Esophagus muscularis mucosa (tissue), 4 donors: Measurements from ENCODE around the gene CLEC9A. TPM values are rescaled to one million over a fixed set of nuclear protein-coding genes. Genes with fewer than 3 reads are reported as not detected.

Source experiments
- DNase-seq: peaks from one replicate; pipeline ENCODE4 v3.0.0-alpha.2; 2017; ENCODE audit errors: extremely low spot score
- H3K27ac ChIP-seq, 4 donors: fragments of 200-600 bp; sonication (generic); replicated peaks in 1 of 4; 1 replicate in 3 of 4; 2 replicates in 1 of 4; pipeline ENCODE4 v1.5.1; 2016 to 2019; ENCODE audit warnings: mild to moderate bottlenecking in 1 of 4
- H3K27me3 ChIP-seq, 4 donors: fragments of 200-600 bp; sonication (generic); one replicate each; pipeline versions ENCODE4 v1.5.1 to v1.6.0; 2016 to 2019
- H3K36me3 ChIP-seq, 4 donors: fragments of 200-600 bp; sonication (generic); one replicate each; pipeline ENCODE4 v1.5.1; 2016 to 2019
- H3K4me1 ChIP-seq, 4 donors: fragments of 200-600 bp; sonication (generic); one replicate each; pipeline ENCODE4 v1.5.1; 2016 to 2019
- H3K4me3 ChIP-seq, 4 donors: fragments of 200-600 bp; sonication (generic); 1 replicate in 2 of 4; 2 replicates in 2 of 4; pipeline ENCODE4 v1.5.1; 2016 to 2019; ENCODE audit warnings: mild to moderate bottlenecking in 4 of 4, moderate library complexity in 1 of 4
- H3K9me3 ChIP-seq, 4 donors: fragments of 200-600 bp; sonication (generic); 1 replicate in 3 of 4; 2 replicates in 1 of 4; pipeline ENCODE4 v1.5.1; 2016 to 2019
- EP300 ChIP-seq: sonication (generic); formaldehyde crosslinking; IDR thresholded peaks from one replicate; pipeline ENCODE4 v1.6.1; 2017; ENCODE audit warnings: antibody characterized with exemption
- POLR2A ChIP-seq: fragments of 450-650 bp; IDR thresholded peaks from one replicate; pipeline ENCODE4 v1.6.1; 2017; ENCODE audit warnings: antibody characterized with exemption, moderate library complexity, mild to moderate bottlenecking, low read depth
- POLR2AphosphoS5 ChIP-seq, 2 donors: sonication (generic); formaldehyde crosslinking; IDR thresholded peaks; one replicate each; pipeline ENCODE4 v1.6.1; 2017; ENCODE audit warnings: antibody characterized with exemption in 2 of 2
- WGBS: methylation state at CpG from one replicate; pipeline ENCODE4 v1.1.5; 2018; 5-methylcytosine and 5-hydroxymethylcytosine counted together
- intact Hi-C: fragments of 100-400 bp; cut with DNase I; formaldehyde crosslinking; loops from one replicate; pipeline ENCODE4 v1.15.1; 2023
- total RNA-seq, 4 donors: library from RNA; depleted of rRNA; stranded (reverse); fragments of >200 nt; gene quantifications; one replicate each; pipeline versions ENCODE4 v1.1.0 to v1.2.1, GENCODE V29; 2016
- TF ChIP-seq, protein P1 (sequence below), 3 experiments: fragments of 200-600 bp in 2 of 3; fragments of 450-650 bp in 1 of 3; sonication (generic) in 2 of 3; IDR thresholded peaks; one replicate each; pipeline ENCODE4 v1.5.1; 2017 to 2019; ENCODE audit warnings: antibody characterized with exemption in 3 of 3, mild to moderate bottlenecking in 2 of 3, moderate library complexity in 1 of 3

The CLEC9A gene
- under 1 TPM in 1 of 4 donors, not detected in 3; 0.17 TPM for total RNA-seq

GRCh38 chr12:10030446-10030845 lies at the start of gene CLEC9A:
Gene CLEC9A (plus strand): TSS chr12:10030682. CDS start chr12:10052688, 22,006 bp downstream.
- no peak within 1 kb of the TSS for H3K27ac ChIP-seq
- intact Hi-C loops = no loop called here
- H3K36me3 ChIP-seq = no peaks in the 10 kb centered on the region
- TF ChIP-seq POLR2AphosphoS5 (IDR thresholded peaks at IDR 0.05) (no peak), POLR2A (no peak), EP300 (no peak)
- TF ChIP-seq, protein P1, sequence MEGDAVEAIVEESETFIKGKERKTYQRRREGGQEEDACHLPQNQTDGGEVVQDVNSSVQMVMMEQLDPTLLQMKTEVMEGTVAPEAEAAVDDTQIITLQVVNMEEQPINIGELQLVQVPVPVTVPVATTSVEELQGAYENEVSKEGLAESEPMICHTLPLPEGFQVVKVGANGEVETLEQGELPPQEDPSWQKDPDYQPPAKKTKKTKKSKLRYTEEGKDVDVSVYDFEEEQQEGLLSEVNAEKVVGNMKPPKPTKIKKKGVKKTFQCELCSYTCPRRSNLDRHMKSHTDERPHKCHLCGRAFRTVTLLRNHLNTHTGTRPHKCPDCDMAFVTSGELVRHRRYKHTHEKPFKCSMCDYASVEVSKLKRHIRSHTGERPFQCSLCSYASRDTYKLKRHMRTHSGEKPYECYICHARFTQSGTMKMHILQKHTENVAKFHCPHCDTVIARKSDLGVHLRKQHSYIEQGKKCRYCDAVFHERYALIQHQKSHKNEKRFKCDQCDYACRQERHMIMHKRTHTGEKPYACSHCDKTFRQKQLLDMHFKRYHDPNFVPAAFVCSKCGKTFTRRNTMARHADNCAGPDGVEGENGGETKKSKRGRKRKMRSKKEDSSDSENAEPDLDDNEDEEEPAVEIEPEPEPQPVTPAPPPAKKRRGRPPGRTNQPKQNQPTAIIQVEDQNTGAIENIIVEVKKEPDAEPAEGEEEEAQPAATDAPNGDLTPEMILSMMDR (IDR thresholded peaks at IDR 0.05) = no peak
- H3K4me1 ChIP-seq = peaks cover 0 to 3% (median 0%) of the 10 kb centered on the region in 4 donors
- no peak within 1 kb of the TSS for H3K4me3 ChIP-seq
- 96% methylated on average over 12 of the region's 14 CpGs for WGBS
- no peak for DNase-seq
- no peaks in the 10 kb centered on the region for H3K27me3 ChIP-seq
- no peaks in the 10 kb centered on the region for H3K9me3 ChIP-seq

DNA sequence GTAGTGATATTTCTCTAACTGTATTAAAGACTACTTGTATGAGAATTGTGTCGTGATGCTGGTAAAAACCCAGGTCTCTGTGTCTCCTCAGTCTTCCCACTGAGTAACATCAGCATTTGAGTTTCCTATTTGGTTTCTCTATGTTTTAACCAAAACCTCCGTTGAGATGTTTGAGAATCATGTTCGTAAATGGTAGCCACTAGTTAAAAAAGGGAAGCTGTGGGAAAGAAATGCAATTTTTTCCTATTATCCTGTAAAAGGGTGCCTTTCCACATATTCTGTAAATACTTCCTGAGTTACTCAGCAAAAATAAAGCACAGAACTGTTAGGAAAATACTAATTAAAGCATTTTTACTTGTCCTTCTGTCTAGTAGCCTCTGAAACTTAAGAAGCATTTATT lies 38.6 kb upstream of the CLEC9A start:
- intact Hi-C loops = no loop called here
- Histone ChIP-seq H3K27ac (no peak overlapping the region), H3K27me3 (no peaks in the 10 kb centered on the region), H3K4me3 (no peak overlapping the region), H3K9me3 (no peaks in the 10 kb centered on the region), H3K36me3 (no peaks in the 10 kb centered on the region), H3K4me1 (no peaks in the 10 kb centered on the region)
- 69% methylated on average over 3 of the region's 3 CpGs for WGBS
- TF ChIP-seq POLR2AphosphoS5 (IDR thresholded peaks at IDR 0.05) = no peak
- TF ChIP-seq EP300 = no peak
- TF ChIP-seq, protein P1 (IDR thresholded peaks at IDR 0.05) = no peak
- TF ChIP-seq POLR2A = no peak
- no peak for DNase-seq

DNA sequence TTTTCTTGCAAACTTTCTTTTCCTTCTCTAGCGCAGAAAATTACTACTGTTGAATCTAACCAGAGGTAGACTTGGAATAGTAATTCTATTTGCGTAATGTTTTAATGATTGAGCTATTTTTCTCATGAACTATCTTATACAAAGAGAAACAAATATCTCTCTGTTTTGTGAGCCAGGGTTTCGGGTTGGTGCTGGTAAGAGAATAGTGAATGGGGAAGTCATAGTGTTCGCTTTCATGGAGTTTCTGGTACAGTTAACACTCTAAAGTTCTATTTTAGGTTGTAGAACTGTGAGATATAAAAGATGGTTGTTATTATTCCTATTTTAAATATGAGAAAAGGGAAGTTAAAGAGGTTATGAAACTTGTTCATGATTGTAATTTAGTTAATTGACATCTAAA lies 38.2 kb upstream of the CLEC9A start:
- no peak overlapping the region for H3K4me3 ChIP-seq
- intact Hi-C loops = no loop called here
- H3K27ac ChIP-seq = no peak overlapping the region
- no peaks in the 10 kb centered on the region for H3K4me1 ChIP-seq
- 64% methylated on average over 4 of the region's 4 CpGs for WGBS
- no peaks in the 10 kb centered on the region for H3K27me3 ChIP-seq
- DNase-seq = no peak
- no peaks in the 10 kb centered on the region for H3K9me3 ChIP-seq
- H3K36me3 ChIP-seq = no peaks in the 10 kb centered on the region
- TF ChIP-seq, protein P1 (IDR thresholded peaks at IDR 0.05) = no peak
- no peak for TF ChIP-seq POLR2AphosphoS5 (IDR thresholded peaks at IDR 0.05)
- no peak for TF ChIP-seq POLR2A
- TF ChIP-seq EP300 = no peak

DNA sequence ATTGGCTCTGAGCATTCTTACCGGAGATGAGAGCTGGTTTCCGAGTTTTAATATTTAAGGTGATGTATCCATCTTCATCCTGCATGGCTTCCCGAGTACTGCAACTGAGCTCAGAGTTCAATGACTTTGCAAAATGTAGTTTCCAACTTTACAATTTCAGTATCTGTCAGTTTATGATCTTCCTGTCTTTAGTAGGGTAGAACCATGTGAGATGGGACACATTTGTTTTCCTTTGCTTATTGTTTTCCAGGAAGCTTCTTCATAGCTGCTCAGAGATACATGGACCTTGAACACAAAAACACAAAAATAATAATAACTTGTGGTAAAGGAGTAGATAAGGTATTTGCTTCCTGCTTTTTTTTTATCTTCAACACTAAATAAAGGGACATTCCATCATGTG lies 31.5 kb upstream of the CLEC9A start, which contains the start of gene CLEC1B:
CLEC1B (minus strand) TSS at position 106 of the 400 bp plus-strand sequence; CDS start at position 85, 21 bp downstream.
- no peaks in the 10 kb centered on the region for H3K36me3 ChIP-seq
- 87% methylated on average over 3 of the region's 3 CpGs for WGBS
- H3K9me3 ChIP-seq = no peaks in the 10 kb centered on the region
- DNase-seq = no peak
- H3K27me3 ChIP-seq = peaks cover 0 to 3% (median 0%) of the 10 kb centered on the region in 4 donors
- no peak within 1 kb of the TSS for H3K27ac ChIP-seq
- no peaks in the 10 kb centered on the region for H3K4me1 ChIP-seq
- intact Hi-C loops = no loop called here
- TF ChIP-seq POLR2AphosphoS5 (IDR thresholded peaks at IDR 0.05) = no peak
- no peak for TF ChIP-seq POLR2A
- TF ChIP-seq, protein P1 (IDR thresholded peaks at IDR 0.05) = no peak
- TF ChIP-seq EP300 = no peak
- H3K4me3 ChIP-seq = no peak within 1 kb of the TSS
